Measurements from ENCODE around the gene STX5.

DNA sequence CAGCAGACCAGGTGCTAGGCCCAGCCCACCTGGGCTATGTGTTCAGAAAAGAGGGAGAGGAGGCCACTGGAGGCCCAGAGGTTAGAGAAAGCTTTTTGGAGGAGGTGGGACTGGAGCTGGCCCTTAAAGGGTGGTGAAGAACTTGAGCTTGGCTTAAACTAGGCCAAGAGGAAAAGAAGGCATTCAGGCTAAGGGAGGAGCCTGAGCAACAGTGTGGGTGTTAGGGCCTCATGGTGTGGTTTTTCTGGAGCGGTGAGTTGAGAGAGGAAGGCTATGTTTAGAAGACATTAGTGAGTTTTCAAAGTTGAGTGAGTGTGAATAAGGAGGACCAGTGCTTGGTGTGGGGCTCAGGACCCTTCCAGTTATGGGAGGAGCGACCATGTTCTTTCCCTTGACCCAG is 54.5 kb downstream of the STX5 start:
- TF ChIP-seq POLR2AphosphoS5 (IDR thresholded peaks at IDR 0.05; ENCODE audit: borderline replicate concordance, low read depth, low read length), result no peak
- no peak for TF ChIP-seq EZH2 (IDR thresholded peaks at IDR 0.05)
- no peak for TF ChIP-seq FOXP2 (optimal IDR thresholded peaks at IDR 0.05; ENCODE audit: control extremely low read depth, extremely low read length, insufficient read depth)
